CD14-positive monocyte (primary cell): ENCODE data around the gene ST3GAL3. TPM values are rescaled to one million over a fixed set of nuclear protein-coding genes. Genes with fewer than 3 reads are reported as not detected.

Experiments used
- DNase-seq, 3 donors: peaks; one replicate each; pipeline ENCODE4 v3.0.0-alpha.2; 2011 to 2022
- H2AFZ ChIP-seq: 2 replicates; pipeline ENCODE4 v1.6.0; 2012; ENCODE audit warnings: mild to moderate bottlenecking, low read depth, low read length, inconsistent platforms; ENCODE audit not compliant: insufficient read depth, poor library complexity, severe bottlenecking
- H3K27ac ChIP-seq, 2 donors: 1 replicate in 1 of 2; 2 replicates in 1 of 2; pipeline ENCODE4 v1.5.1; 2012 to 2013; ENCODE audit warnings: low read length in 2 of 2, control low read depth in 1 of 2, inconsistent platforms in 1 of 2, low read depth in 1 of 2, mild to moderate bottlenecking in 1 of 2
- H3K27me3 ChIP-seq, 2 donors: one replicate each; pipeline versions ENCODE4 v1.6.0 to v1.6.1; 2011 to 2013; ENCODE audit warnings: low read length in 2 of 2; ENCODE audit not compliant: control insufficient read depth in 2 of 2, insufficient read depth in 2 of 2
- H3K36me3 ChIP-seq, 2 donors: replicated peaks in 1 of 2; 1 replicate in 1 of 2; 2 replicates in 1 of 2; pipeline versions ENCODE4 v1.5.1 to v1.6.1; 2012 to 2013; ENCODE audit warnings: low read length in 2 of 2, control low read depth in 1 of 2, inconsistent platforms in 1 of 2, mild to moderate bottlenecking in 1 of 2; ENCODE audit not compliant: insufficient read depth in 2 of 2, control insufficient read depth in 1 of 2
- H3K4me1 ChIP-seq, 2 donors: 1 replicate in 1 of 2; 2 replicates in 1 of 2; pipeline versions ENCODE4 v1.5.1 to v1.6.1; 2012 to 2013; ENCODE audit warnings: low read length in 2 of 2, control low read depth in 1 of 2, inconsistent platforms in 1 of 2, mild to moderate bottlenecking in 1 of 2, moderate library complexity in 1 of 2; ENCODE audit not compliant: insufficient read depth in 2 of 2, control insufficient read depth in 1 of 2
- H3K4me2 ChIP-seq: replicated peaks from 2 replicates; pipeline ENCODE3; 2012; ENCODE audit warnings: low read length, moderate library complexity, mild to moderate bottlenecking; ENCODE audit not compliant: poor library complexity, severe bottlenecking; ENCODE audit errors: extremely low read depth
- H3K4me3 ChIP-seq, 3 experiments: fragments of 200-600 bp in 1 of 3; sonication (generic) in 1 of 3; replicated peaks in 1 of 3; 1 replicate in 2 of 3; 2 replicates in 1 of 3; pipeline ENCODE4 v1.5.1; 2011 to 2013; ENCODE audit warnings: low read length in 3 of 3, mild to moderate bottlenecking in 3 of 3, control low read depth in 2 of 3, low read depth in 2 of 3, inconsistent platforms in 1 of 3, moderate library complexity in 1 of 3
- H3K79me2 ChIP-seq: 2 replicates; pipeline ENCODE4 v1.6.0; 2012; ENCODE audit warnings: mild to moderate bottlenecking, control low read depth, inconsistent platforms, low read length, moderate library complexity; ENCODE audit not compliant: insufficient read depth
- H3K9ac ChIP-seq: 2 replicates; pipeline ENCODE4 v1.6.0; 2017; ENCODE audit warnings: low read length, mild to moderate bottlenecking; ENCODE audit not compliant: insufficient read depth, poor library complexity, severe bottlenecking
- H3K9me3 ChIP-seq, 2 donors: replicated peaks in 1 of 2; 1 replicate in 1 of 2; 2 replicates in 1 of 2; pipeline versions ENCODE4 v1.5.1 to v1.6.1; 2012 to 2013; ENCODE audit warnings: low read length in 2 of 2, control low read depth in 1 of 2; ENCODE audit not compliant: control insufficient read depth in 1 of 2, insufficient read depth in 1 of 2
- H4K20me1 ChIP-seq: 2 replicates; pipeline ENCODE4 v1.6.0; 2012; ENCODE audit warnings: mild to moderate bottlenecking, low read length, control low read depth, moderate library complexity; ENCODE audit not compliant: insufficient read depth
- H3K27ac Mint-ChIP-seq, 7 donors: one replicate each; pipeline ENCODE4 v1.8.0; 2020; ENCODE audit warnings: mild to moderate bottlenecking in 7 of 7, mixed read lengths in 7 of 7, moderate library complexity in 6 of 7, inconsistent platforms in 2 of 7
- H3K27me3 Mint-ChIP-seq, 3 donors: one replicate each; pipeline ENCODE4 v1.8.0; 2021 to 2022; ENCODE audit warnings: low read depth in 3 of 3, mild to moderate bottlenecking in 3 of 3, mixed read lengths in 3 of 3, moderate library complexity in 3 of 3, inconsistent platforms in 1 of 3
- H3K36me3 Mint-ChIP-seq, 2 donors: one replicate each; pipeline ENCODE4 v1.8.0; 2020; ENCODE audit warnings: mixed read lengths in 2 of 2, inconsistent platforms in 1 of 2, mild to moderate bottlenecking in 1 of 2
- H3K4me1 Mint-ChIP-seq: one replicate; pipeline ENCODE4 v1.8.0; 2020; ENCODE audit warnings: mild to moderate bottlenecking, mixed read lengths
- H3K4me3 Mint-ChIP-seq, 2 donors: one replicate each; pipeline ENCODE4 v1.8.0; 2020; ENCODE audit warnings: mild to moderate bottlenecking in 2 of 2, mixed read lengths in 2 of 2, moderate library complexity in 1 of 2
- H3K9me3 Mint-ChIP-seq, 7 donors: one replicate each; pipeline ENCODE4 v1.8.0; 2020 to 2022; ENCODE audit warnings: mixed read lengths in 7 of 7, mild to moderate bottlenecking in 6 of 7, moderate library complexity in 6 of 7, inconsistent platforms in 2 of 7
- WGBS: methylation state at CpG from one replicate; pipeline ENCODE4 v1.1.5; 2013; ENCODE audit warnings: missing lambda C conversion rate; ENCODE audit not compliant: insufficient coverage; 5-methylcytosine and 5-hydroxymethylcytosine counted together
- intact Hi-C, 2 donors: fragments of 100-400 bp; cut with micrococcal nuclease; formaldehyde crosslinking; loops; one replicate each; pipeline versions ENCODE4 v1.15.0 to v1.15.1; 2023
- polyA plus RNA-seq, 3 donors: library from polyadenylated mRNA; depleted of rRNA in 1 of 3; unstranded in 2 of 3; stranded (reverse) in 1 of 3; fragments of 300-500 nt in 2 of 3; fragments of >200 nt in 1 of 3; fragmentation: Illumina TruSeq in 2 of 3; gene quantifications; 1 replicate in 2 of 3; 2 replicates in 1 of 3; pipeline ENCODE4 v1.2.3, GENCODE V29; 2012 to 2021
- TF ChIP-seq, protein P1 (sequence below): fragments of 200-600 bp; IDR thresholded peaks from one replicate; pipeline ENCODE4 v1.8.0; 2022; ENCODE audit warnings: antibody characterized with exemption, mild to moderate bottlenecking

The ST3GAL3 gene
- polyA plus RNA-seq, 3 donors, result 1.6 to 4.5 (median 2.1) TPM

DNA sequence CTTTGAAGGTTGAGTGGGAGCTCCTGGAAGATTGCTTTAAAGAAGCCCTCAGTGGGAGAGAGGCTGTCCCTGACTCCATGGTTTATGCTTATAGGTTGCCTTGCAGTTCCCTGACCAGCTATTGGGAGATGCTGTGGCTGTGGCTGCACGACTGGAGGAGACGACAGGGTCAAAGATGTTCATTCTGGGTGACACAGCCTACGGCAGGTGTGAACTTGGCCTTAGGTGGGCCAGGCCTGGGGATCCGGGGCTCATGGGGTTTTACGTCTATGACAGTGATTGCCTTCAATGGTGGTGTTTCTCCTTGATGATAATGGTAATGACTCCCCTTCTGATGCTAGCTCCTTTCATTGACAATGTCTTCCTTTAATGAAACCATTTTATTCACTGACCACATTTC is 263.2 kb downstream of the ST3GAL3 start:
- Histone ChIP-seq H3K36me3 (peaks cover 6 to 33% of the 10 kb centered on the region in 2 donors), H3K27me3 (no peaks in the 10 kb centered on the region), H3K27ac (peak overlapping the region in 1 of 2 donors; percentile 65), H3K4me3 (peak overlapping the region; percentile 54 to 94 (median 63)), H3K9me3 (no peaks in the 10 kb centered on the region), H3K79me2 (peaks cover 20% of the 10 kb centered on the region), H3K4me2 (peak overlapping the region; percentile 92), H3K4me1 (peaks cover 16 to 27% of the 10 kb centered on the region in 2 donors), H2AFZ (peak overlapping the region; percentile 89), H3K9ac (peak overlapping the region; percentile 69), H4K20me1 (peaks cover 6% of the 10 kb centered on the region)
- WGBS, result 63% methylated on average over 3 of the region's 5 CpGs
- TF ChIP-seq, protein P1, sequence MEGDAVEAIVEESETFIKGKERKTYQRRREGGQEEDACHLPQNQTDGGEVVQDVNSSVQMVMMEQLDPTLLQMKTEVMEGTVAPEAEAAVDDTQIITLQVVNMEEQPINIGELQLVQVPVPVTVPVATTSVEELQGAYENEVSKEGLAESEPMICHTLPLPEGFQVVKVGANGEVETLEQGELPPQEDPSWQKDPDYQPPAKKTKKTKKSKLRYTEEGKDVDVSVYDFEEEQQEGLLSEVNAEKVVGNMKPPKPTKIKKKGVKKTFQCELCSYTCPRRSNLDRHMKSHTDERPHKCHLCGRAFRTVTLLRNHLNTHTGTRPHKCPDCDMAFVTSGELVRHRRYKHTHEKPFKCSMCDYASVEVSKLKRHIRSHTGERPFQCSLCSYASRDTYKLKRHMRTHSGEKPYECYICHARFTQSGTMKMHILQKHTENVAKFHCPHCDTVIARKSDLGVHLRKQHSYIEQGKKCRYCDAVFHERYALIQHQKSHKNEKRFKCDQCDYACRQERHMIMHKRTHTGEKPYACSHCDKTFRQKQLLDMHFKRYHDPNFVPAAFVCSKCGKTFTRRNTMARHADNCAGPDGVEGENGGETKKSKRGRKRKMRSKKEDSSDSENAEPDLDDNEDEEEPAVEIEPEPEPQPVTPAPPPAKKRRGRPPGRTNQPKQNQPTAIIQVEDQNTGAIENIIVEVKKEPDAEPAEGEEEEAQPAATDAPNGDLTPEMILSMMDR, result no peak
- Mint-ChIP-seq H3K9me3 (no peaks in the 10 kb centered on the region), H3K27ac (peak overlapping the region in 4 of 7 donors; percentile 65 to 93 (median 84)), H3K4me1 (peaks cover 24% of the 10 kb centered on the region), H3K4me3 (peak overlapping the region; percentile 89 to 96), H3K36me3 (peaks cover 26 to 31% of the 10 kb centered on the region in 2 donors), H3K27me3 (peaks cover 0 to 3% (median 1%) of the 10 kb centered on the region in 3 donors)
- intact Hi-C loops, result loop anchor here in 1 of 2 donors (10.0 kb wide), 2 partner anchors 316 to 384 kb away; partner anchors contain the start of genes ERI3 and KDM4A
- DNase-seq, result no peak

- WGBS, result 95% methylated on average over 7 of the region's 9 CpGs
- H3K27ac Mint-ChIP-seq, result no peak overlapping the region
- H3K36me3 ChIP-seq, result peaks cover 6 to 29% of the 10 kb centered on the region in 2 donors
These were observed 263.6 kb downstream of the ST3GAL3 start for GRCh38 chr1:43970911-43971310.

More at GRCh38 chr1:43970911-43971310, 263.6 kb downstream of the ST3GAL3 start:
- H3K9ac ChIP-seq, result no peak overlapping the region
- H3K27ac ChIP-seq, result no peak overlapping the region
- intact Hi-C loops, result loop anchor here in 1 of 2 donors (10.0 kb wide), 2 partner anchors 316 to 384 kb away; partner anchors contain the start of genes ERI3 and KDM4A
- no peak overlapping the region for H3K4me3 Mint-ChIP-seq
- peaks cover 26% of the 10 kb centered on the region for H3K4me1 Mint-ChIP-seq
- H4K20me1 ChIP-seq, result peaks cover 11% of the 10 kb centered on the region
- H3K4me1 ChIP-seq, result peaks cover 20 to 30% of the 10 kb centered on the region in 2 donors
- no peak for DNase-seq
- H3K27me3 ChIP-seq, result no peaks in the 10 kb centered on the region
- peaks cover 24% of the 10 kb centered on the region for H3K79me2 ChIP-seq
- H2AFZ ChIP-seq, result no peak overlapping the region
- H3K36me3 Mint-ChIP-seq, result peaks cover 26 to 32% of the 10 kb centered on the region in 2 donors
- TF ChIP-seq, protein P1, result no peak
- no peaks in the 10 kb centered on the region for H3K9me3 ChIP-seq
- H3K27me3 Mint-ChIP-seq, result peaks cover 0 to 3% (median 1%) of the 10 kb centered on the region in 3 donors
- peak overlapping the region in 1 of 3 experiments; percentile 94 for H3K4me3 ChIP-seq
- H3K9me3 Mint-ChIP-seq, result no peaks in the 10 kb centered on the region
- peak overlapping the region; percentile 92 for H3K4me2 ChIP-seq
